AG09309 (cell line): Measurements from ENCODE around the gene BBX.

Experiments
- DNase-seq: peaks from one replicate; pipeline ENCODE4 v3.0.0-alpha.2; 2010; ENCODE audit warnings: low read depth
- H3K4me3 ChIP-seq: 2 replicates; pipeline ENCODE4 v1.5.1; 2011; ENCODE audit warnings: mild to moderate bottlenecking, low read depth, low read length, moderate library complexity; ENCODE audit not compliant: control insufficient read depth
- TF ChIP-seq, protein P1 (sequence below): IDR thresholded peaks from 2 replicates; pipeline ENCODE4 v1.5.1; 2011; ENCODE audit warnings: mild to moderate bottlenecking, low read depth, low read length, inconsistent platforms; ENCODE audit not compliant: insufficient read depth, control insufficient read depth; ENCODE audit errors: missing control alignments

The BBX gene

DNA sequence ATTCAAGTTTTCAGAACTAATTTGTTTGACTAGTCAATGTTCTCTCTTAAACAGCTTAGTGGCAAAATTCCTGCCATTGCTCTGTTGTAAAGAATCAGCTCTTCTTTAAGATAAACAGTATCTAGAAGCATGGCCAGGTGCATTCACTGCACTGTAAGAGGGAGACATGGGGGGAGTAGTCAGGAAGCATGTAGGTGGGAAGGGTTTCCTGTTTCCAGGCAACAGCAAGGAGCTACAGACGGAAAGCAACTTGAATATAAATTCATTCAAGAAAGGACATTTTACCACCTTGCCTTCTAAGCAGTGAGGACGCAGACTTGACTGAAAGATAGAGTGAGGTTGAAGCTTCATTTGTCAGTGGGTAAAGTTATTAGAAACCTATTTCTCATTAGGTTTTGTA lies 55.3 kb downstream of the BBX start:
- no peak for DNase-seq
- no peak overlapping the region for H3K4me3 ChIP-seq
- TF ChIP-seq, protein P1, sequence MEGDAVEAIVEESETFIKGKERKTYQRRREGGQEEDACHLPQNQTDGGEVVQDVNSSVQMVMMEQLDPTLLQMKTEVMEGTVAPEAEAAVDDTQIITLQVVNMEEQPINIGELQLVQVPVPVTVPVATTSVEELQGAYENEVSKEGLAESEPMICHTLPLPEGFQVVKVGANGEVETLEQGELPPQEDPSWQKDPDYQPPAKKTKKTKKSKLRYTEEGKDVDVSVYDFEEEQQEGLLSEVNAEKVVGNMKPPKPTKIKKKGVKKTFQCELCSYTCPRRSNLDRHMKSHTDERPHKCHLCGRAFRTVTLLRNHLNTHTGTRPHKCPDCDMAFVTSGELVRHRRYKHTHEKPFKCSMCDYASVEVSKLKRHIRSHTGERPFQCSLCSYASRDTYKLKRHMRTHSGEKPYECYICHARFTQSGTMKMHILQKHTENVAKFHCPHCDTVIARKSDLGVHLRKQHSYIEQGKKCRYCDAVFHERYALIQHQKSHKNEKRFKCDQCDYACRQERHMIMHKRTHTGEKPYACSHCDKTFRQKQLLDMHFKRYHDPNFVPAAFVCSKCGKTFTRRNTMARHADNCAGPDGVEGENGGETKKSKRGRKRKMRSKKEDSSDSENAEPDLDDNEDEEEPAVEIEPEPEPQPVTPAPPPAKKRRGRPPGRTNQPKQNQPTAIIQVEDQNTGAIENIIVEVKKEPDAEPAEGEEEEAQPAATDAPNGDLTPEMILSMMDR, result no peak

GRCh38 chr3:107578523-107578922 lies 55.8 kb downstream of the BBX start:
- H3K4me3 ChIP-seq, result no peak overlapping the region
- no peak for DNase-seq
- TF ChIP-seq, protein P1, result no peak

GRCh38 chr3:107579371-107579770 lies 56.6 kb downstream of the BBX start:
- no peak overlapping the region for H3K4me3 ChIP-seq
- DNase-seq, result no peak
- TF ChIP-seq, protein P1, result no peak

DNA sequence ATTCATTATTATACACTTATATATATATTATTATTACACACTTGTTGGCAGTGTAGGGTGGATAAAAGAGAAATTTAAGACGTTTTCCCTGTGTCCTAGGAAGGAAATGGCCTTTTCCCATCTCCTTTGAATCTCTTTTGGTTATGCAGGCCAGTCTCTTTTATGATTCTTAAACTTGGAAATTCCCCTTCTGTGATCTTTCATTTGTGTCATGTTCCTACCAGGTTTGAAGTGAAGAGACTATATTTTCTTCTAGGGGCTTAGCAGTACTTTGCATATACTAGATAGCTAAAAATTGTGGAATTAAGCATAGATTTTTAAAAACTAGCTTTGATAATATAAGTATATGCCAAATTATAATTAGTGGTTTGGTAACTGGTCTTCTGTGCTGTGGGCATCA lies 58.5 kb downstream of the BBX start:
- TF ChIP-seq, protein P1, result no peak

GRCh38 chr3:107588217-107588616 lies 65.5 kb downstream of the BBX start:
- H3K4me3 ChIP-seq, result no peak overlapping the region
- no peak for DNase-seq
- TF ChIP-seq, protein P1, result no peak

More for the DNA sequence above, 58.5 kb downstream of the BBX start:
- DNase-seq, result no peak
- H3K4me3 ChIP-seq, result no peak overlapping the region

- TF ChIP-seq, protein P1, result no peak
- no peak for DNase-seq
- no peak overlapping the region for H3K4me3 ChIP-seq
Observed at GRCh38 chr3:107589454-107589853, 66.7 kb downstream of the BBX start.

- no peak overlapping the region for H3K4me3 ChIP-seq
- DNase-seq, result no peak
- TF ChIP-seq, protein P1, result no peak
Observed at GRCh38 chr3:107590786-107591185, 68.0 kb downstream of the BBX start.
